HTR-8/SVneo (cell line): ENCODE measurements around the gene E2F4.

ENCODE experiments used
- DNase-seq: peaks from one replicate; pipeline ENCODE4 v3.0.0; 2011; ENCODE audit warnings: low spot score, mixed read lengths; ENCODE audit not compliant: insufficient read length
- FAIRE-seq: peaks from 2 replicates; lab custom pipeline; 2011; peaks lifted over from hg19 to GRCh38; lab: Jason Lieb, UNC

Gene E2F4

GRCh38 chr16:67188323-67188722 lies 3.6 kb upstream of the E2F4 start:
- no peak for DNase-seq
- no peak for FAIRE-seq

- no peak for FAIRE-seq
- DNase-seq: no peak
Measured at GRCh38 chr16:67188798-67189197, 3.2 kb upstream of the E2F4 start.

- DNase-seq: no peak
- FAIRE-seq: no peak
Measured at GRCh38 chr16:67190041-67190440, 1.9 kb upstream of the E2F4 start, which contains the start of gene EXOC3L1. Gene EXOC3L1, minus strand, starts transcription at chr16:67190136. Its CDS starts 460 bp downstream, at chr16:67189676.

GRCh38 chr16:67190448-67191399 lies 1.2 kb upstream of the E2F4 start:
- FAIRE-seq (no peak), DNase-seq (no peak)

GRCh38 chr16:67191411-67191994 lies 452 bp upstream of the E2F4 start:
- FAIRE-seq: peak; percentile 77
- no peak for DNase-seq

GRCh38 chr16:67192781-67193361 lies 916 bp downstream of the E2F4 start:
- FAIRE-seq: no peak
- DNase-seq: no peak

GRCh38 chr16:67193536-67193935 lies 1.6 kb downstream of the E2F4 start:
- FAIRE-seq: no peak
- no peak for DNase-seq

- FAIRE-seq: no peak
- DNase-seq: no peak
Measured at GRCh38 chr16:67194260-67194659, 2.3 kb downstream of the E2F4 start.

GRCh38 chr16:67195676-67196075 lies 3.7 kb downstream of the E2F4 start:
- DNase-seq (no peak), FAIRE-seq (no peak)

GRCh38 chr16:67196881-67197280 lies 4.9 kb downstream of the E2F4 start:
- no peak for FAIRE-seq

GRCh38 chr16:67197704-67198103 lies 5.7 kb downstream of the E2F4 start:
- FAIRE-seq (no peak), DNase-seq (no peak)

More at GRCh38 chr16:67196881-67197280, 4.9 kb downstream of the E2F4 start:
- no peak for DNase-seq

- no peak for DNase-seq
- FAIRE-seq: no peak
Measured at GRCh38 chr16:67198238-67198734, 6.3 kb downstream of the E2F4 start.

- FAIRE-seq: no peak
- no peak for DNase-seq
Measured at GRCh38 chr16:67199011-67199807, 7.3 kb downstream of the E2F4 start, which contains the start of gene ELMO3. Gene ELMO3, plus strand, starts transcription at chr16:67199131. Its CDS starts 196 bp downstream, at chr16:67199327.

- DNase-seq: no peak
- FAIRE-seq: no peak
Measured at GRCh38 chr16:67199808-67200198, 7.8 kb downstream of the E2F4 start.

- peak; percentile 51 for FAIRE-seq
- no peak for DNase-seq
Measured at GRCh38 chr16:67200491-67200890, 8.5 kb downstream of the E2F4 start.

GRCh38 chr16:67201411-67202345 lies 9.7 kb downstream of the E2F4 start:
- no peak for DNase-seq
- FAIRE-seq: no peak

GRCh38 chr16:67202426-67202825 lies 10.5 kb downstream of the E2F4 start:
- no peak for FAIRE-seq

GRCh38 chr16:67202956-67203493 lies 11.1 kb downstream of the E2F4 start:
- FAIRE-seq (no peak), DNase-seq (no peak)

More at GRCh38 chr16:67202426-67202825, 10.5 kb downstream of the E2F4 start:
- no peak for DNase-seq

- FAIRE-seq (no peak), DNase-seq (no peak)
Measured at GRCh38 chr16:67204076-67204475, 12.1 kb downstream of the E2F4 start.
